WI38 (cell line): ENCODE measurements around the gene PDC.
"Not testable (repeated sequence)": the region's sequence is repeated elsewhere in the genome, so short reads cannot be mapped to it uniquely, and the experiment has no call there.

Source experiments
- H3K4me3 ChIP-seq: 2 replicates; pipeline ENCODE4 v1.5.1; 2011; ENCODE audit warnings: low read depth, mild to moderate bottlenecking, control low read depth, low read length
- CTCF ChIP-seq: IDR thresholded peaks from 2 replicates; pipeline ENCODE4 v1.5.1; 2012; ENCODE audit warnings: low read depth, mild to moderate bottlenecking, control low read depth, low read length

PDC gene

DNA sequence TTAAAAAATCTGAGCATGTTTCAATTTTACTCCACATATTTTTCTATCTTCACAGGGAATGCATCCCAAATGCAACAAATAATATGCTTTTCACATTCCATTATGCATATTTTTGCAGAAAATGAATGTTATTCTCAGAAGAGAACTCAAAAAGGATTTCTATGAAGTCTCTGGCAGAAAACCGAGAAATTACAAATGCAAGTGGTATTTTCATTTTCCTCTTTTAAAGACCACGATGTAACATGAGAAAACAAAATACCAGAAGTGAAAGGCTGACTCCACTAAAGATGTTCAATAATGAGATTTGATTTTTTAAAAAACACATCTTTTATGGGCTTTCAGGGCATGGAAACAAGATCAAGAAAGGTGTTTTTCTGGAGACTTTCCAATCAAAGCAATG is 5.0 kb upstream of the PDC start:
- TF ChIP-seq CTCF: no peak
- no peak overlapping the region for H3K4me3 ChIP-seq

GRCh38 chr1:186465491-186465890 is 4.6 kb upstream of the PDC start:
- H3K4me3 ChIP-seq: not testable (repeated sequence)

- TF ChIP-seq CTCF: no peak
- no peak overlapping the region for H3K4me3 ChIP-seq
These were observed 3.0 kb upstream of the PDC start for GRCh38 chr1:186463926-186464325.

GRCh38 chr1:186463511-186463910 is 2.6 kb upstream of the PDC start:
- no peak overlapping the region for H3K4me3 ChIP-seq
- no peak for TF ChIP-seq CTCF

DNA sequence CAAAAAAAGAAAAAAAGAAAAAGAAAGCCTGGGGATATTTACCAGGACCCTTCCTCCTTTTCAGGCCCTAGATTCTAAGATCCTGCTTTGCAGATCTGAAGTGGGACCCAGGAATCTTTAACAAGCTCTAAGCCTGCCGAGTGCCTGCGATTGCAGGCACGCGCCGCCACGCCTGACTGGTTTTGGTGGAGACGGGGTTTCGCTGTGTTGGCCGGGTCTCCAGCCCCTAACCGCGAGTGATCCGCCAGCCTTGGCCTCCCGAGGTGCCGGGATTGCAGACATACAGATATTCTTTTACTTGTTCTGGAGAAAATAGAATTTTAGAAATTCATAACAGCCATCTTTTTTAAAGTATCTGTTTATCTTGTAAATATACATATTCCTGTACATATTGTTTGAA is 1.8 kb downstream of the PDC start:
- not testable (repeated sequence) for H3K4me3 ChIP-seq

DNA sequence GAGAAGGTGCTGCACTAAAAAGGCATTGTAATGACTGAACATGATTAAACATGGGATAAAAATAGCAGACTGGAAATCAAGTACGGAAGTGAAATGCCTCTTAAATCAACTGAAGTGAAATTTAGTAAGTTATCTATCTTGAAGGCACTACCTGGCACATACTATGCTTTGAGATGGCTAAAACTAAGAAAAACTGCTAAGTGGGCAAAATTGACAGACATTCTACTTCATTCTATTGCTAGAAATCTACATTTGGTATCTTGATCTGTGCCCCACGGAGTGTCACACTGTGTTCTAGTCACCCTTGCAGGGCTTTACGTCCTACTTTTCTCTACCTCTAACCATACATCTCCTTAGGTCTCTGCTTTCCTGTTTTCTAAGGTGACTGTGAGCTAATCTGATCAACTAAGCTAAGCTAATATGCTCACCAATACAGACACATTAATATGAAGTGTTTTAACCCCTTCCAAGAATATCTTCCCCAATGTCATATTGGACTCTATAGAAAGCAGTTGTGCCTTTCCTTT is 4.1 kb downstream of the PDC start:
- no peak for TF ChIP-seq CTCF
- H3K4me3 ChIP-seq: no peak overlapping the region

DNA sequence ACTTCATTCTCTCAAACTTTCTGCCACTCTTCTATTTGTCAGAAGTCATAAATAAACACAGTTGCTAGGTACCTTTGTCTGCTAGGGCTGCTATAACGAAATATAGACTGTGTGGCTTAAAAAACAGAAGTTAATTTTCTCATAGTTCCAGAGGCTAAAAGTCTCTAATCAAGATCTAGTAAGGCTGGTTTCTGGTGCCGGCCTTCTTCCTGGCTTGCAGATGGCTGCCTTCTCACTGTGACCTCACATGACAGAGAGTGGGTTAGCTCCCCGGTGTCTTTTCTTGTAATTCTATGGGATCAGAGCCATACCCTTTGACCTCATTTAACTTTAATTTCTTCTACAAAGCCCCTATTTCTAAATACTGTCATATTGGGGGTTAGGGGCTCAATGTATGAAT is 5.9 kb downstream of the PDC start:
- no peak overlapping the region for H3K4me3 ChIP-seq
- no peak for TF ChIP-seq CTCF

GRCh38 chr1:186446152-186446551 is 14.8 kb downstream of the PDC start:
- no peak for TF ChIP-seq CTCF
- H3K4me3 ChIP-seq: no peak overlapping the region
